ENCODE data around the gene DALRD3.

DNA sequence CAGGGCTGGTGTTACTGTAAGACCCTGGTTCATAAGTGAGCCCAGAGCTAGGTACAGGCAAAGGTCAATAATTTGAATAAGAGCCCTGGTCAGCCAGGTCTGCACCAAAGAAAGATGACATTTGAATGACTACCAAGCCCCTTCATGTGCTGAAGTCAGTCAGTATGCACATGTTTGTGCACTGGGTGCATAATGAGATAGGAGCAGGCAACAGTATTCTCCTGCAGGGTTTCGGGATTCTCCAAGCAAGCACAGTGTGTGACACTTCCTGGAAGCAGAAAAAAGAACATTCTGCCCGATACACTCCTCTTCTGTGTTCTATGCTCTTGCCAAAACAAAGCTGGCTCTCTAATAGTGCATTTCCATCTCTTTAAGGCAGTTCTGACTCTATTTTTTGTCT is 16.3 kb upstream of the DALRD3 start:
- TF ChIP-seq, protein P1, sequence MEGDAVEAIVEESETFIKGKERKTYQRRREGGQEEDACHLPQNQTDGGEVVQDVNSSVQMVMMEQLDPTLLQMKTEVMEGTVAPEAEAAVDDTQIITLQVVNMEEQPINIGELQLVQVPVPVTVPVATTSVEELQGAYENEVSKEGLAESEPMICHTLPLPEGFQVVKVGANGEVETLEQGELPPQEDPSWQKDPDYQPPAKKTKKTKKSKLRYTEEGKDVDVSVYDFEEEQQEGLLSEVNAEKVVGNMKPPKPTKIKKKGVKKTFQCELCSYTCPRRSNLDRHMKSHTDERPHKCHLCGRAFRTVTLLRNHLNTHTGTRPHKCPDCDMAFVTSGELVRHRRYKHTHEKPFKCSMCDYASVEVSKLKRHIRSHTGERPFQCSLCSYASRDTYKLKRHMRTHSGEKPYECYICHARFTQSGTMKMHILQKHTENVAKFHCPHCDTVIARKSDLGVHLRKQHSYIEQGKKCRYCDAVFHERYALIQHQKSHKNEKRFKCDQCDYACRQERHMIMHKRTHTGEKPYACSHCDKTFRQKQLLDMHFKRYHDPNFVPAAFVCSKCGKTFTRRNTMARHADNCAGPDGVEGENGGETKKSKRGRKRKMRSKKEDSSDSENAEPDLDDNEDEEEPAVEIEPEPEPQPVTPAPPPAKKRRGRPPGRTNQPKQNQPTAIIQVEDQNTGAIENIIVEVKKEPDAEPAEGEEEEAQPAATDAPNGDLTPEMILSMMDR (IDR thresholded peaks at IDR 0.05), result no peak
- TF ChIP-seq POLR2A (IDR thresholded peaks at IDR 0.05), result no peak

All from stomach (tissue), 4 donors.